ENCODE results near the gene SRD5A3.

Gene SRD5A3

GRCh38 chr4:55373461-55373860, 27.4 kb downstream of the SRD5A3 start:
- no peaks in the 10 kb centered on the region for H3K27me3 ChIP-seq
- no peak for DNase-seq
- no peaks in the 10 kb centered on the region for H3K9me3 ChIP-seq
- no peak for TF ChIP-seq CTCF (IDR thresholded peaks at IDR 0.05; ENCODE audit: low read depth, low read length)
- H3K36me3 ChIP-seq, result no peaks in the 10 kb centered on the region
- no peak overlapping the region for H3K4me3 ChIP-seq (ENCODE audit: low read depth, low read length)
- no peaks in the 10 kb centered on the region for H3K4me1 ChIP-seq

- no peak for DNase-seq
- TF ChIP-seq CTCF (IDR thresholded peaks at IDR 0.05; ENCODE audit: low read depth, low read length), result no peak
- Histone ChIP-seq H3K4me3 (ENCODE audit: low read depth, low read length) (no peak overlapping the region), H3K4me1 (no peaks in the 10 kb centered on the region), H3K27me3 (no peaks in the 10 kb centered on the region), H3K36me3 (no peaks in the 10 kb centered on the region), H3K9me3 (no peaks in the 10 kb centered on the region)
Observed at GRCh38 chr4:55376698-55377097, 30.7 kb downstream of the SRD5A3 start.

- no peaks in the 10 kb centered on the region for H3K36me3 ChIP-seq
- peak; percentile 12 for DNase-seq
- no peaks in the 10 kb centered on the region for H3K4me1 ChIP-seq
- H3K27me3 ChIP-seq, result no peaks in the 10 kb centered on the region
- H3K4me3 ChIP-seq (ENCODE audit: low read depth, low read length), result no peak overlapping the region
- TF ChIP-seq CTCF (IDR thresholded peaks at IDR 0.05; ENCODE audit: low read depth, low read length), result no peak
- H3K9me3 ChIP-seq, result no peaks in the 10 kb centered on the region
Observed at GRCh38 chr4:55378617-55379467, 32.8 kb downstream of the SRD5A3 start.

GRCh38 chr4:55380576-55380975, 34.5 kb downstream of the SRD5A3 start:
- Histone ChIP-seq H3K36me3 (no peaks in the 10 kb centered on the region), H3K27me3 (no peaks in the 10 kb centered on the region), H3K4me3 (ENCODE audit: low read depth, low read length) (no peak overlapping the region), H3K9me3 (no peaks in the 10 kb centered on the region), H3K4me1 (no peaks in the 10 kb centered on the region)
- DNase-seq, result no peak
- TF ChIP-seq CTCF (IDR thresholded peaks at IDR 0.05; ENCODE audit: low read depth, low read length), result no peak

- H3K9me3 ChIP-seq, result no peaks in the 10 kb centered on the region
- DNase-seq, result no peak
- no peaks in the 10 kb centered on the region for H3K27me3 ChIP-seq
- no peak for TF ChIP-seq CTCF (IDR thresholded peaks at IDR 0.05; ENCODE audit: low read depth, low read length)
- peaks cover 4% of the 10 kb centered on the region for H3K4me1 ChIP-seq
- H3K36me3 ChIP-seq, result no peaks in the 10 kb centered on the region
- H3K4me3 ChIP-seq (ENCODE audit: low read depth, low read length), result no peak overlapping the region
Observed at GRCh38 chr4:55381502-55381901, 35.5 kb downstream of the SRD5A3 start.

- H3K4me1 ChIP-seq, result peaks cover 4% of the 10 kb centered on the region
- H3K9me3 ChIP-seq, result no peaks in the 10 kb centered on the region
- H3K4me3 ChIP-seq (ENCODE audit: low read depth, low read length), result no peak overlapping the region
- TF ChIP-seq CTCF (IDR thresholded peaks at IDR 0.05; ENCODE audit: low read depth, low read length), result no peak
- no peak for DNase-seq
- H3K27me3 ChIP-seq, result no peaks in the 10 kb centered on the region
- no peaks in the 10 kb centered on the region for H3K36me3 ChIP-seq
Observed at GRCh38 chr4:55382488-55383003, 36.5 kb downstream of the SRD5A3 start.
